ENCODE data around the gene TIMP2.
"Not testable (repeated sequence)": the region's sequence is repeated elsewhere in the genome, so short reads cannot be mapped to it uniquely, and the experiment has no call there.

TIMP2 gene

GRCh38 chr17:78910497-78911284 lies 14.5 kb downstream of the TIMP2 start:
- H3K9ac ChIP-seq (ENCODE audit: low read depth, low read length) = no peak overlapping the region
- no peaks in the 10 kb centered on the region for H3K4me1 ChIP-seq (ENCODE audit: insufficient read depth, low read length)
- no peak overlapping the region for H3K27ac ChIP-seq (ENCODE audit: low read length)
- no peak overlapping the region for H3K4me3 ChIP-seq (ENCODE audit: low read length)
- no peaks in the 10 kb centered on the region for H3K9me3 ChIP-seq (ENCODE audit: insufficient read depth, low read depth, low read length)
- H3K27me3 ChIP-seq (ENCODE audit: insufficient read depth, low read length) = no peaks in the 10 kb centered on the region
- no peaks in the 10 kb centered on the region for H3K36me3 ChIP-seq (ENCODE audit: insufficient read depth, low read depth, low read length)

- Histone ChIP-seq H3K4me3 (ENCODE audit: low read length) (no peak overlapping the region), H3K9ac (ENCODE audit: low read depth, low read length) (no peak overlapping the region), H3K4me1 (ENCODE audit: insufficient read depth, low read length) (no peaks in the 10 kb centered on the region), H3K27me3 (ENCODE audit: insufficient read depth, low read length) (no peaks in the 10 kb centered on the region), H3K9me3 (ENCODE audit: insufficient read depth, low read depth, low read length) (no peaks in the 10 kb centered on the region), H3K27ac (ENCODE audit: low read length) (no peak overlapping the region), H3K36me3 (ENCODE audit: insufficient read depth, low read depth, low read length) (no peaks in the 10 kb centered on the region)
Observed at GRCh38 chr17:78908426-78908825, 16.8 kb downstream of the TIMP2 start.

- no peak overlapping the region for H3K27ac ChIP-seq (ENCODE audit: low read length)
- H3K4me1 ChIP-seq (ENCODE audit: insufficient read depth, low read length) = no peaks in the 10 kb centered on the region
- no peaks in the 10 kb centered on the region for H3K27me3 ChIP-seq (ENCODE audit: insufficient read depth, low read length)
- no peak overlapping the region for H3K4me3 ChIP-seq (ENCODE audit: low read length)
- no peak overlapping the region for H3K9ac ChIP-seq (ENCODE audit: low read depth, low read length)
- H3K36me3 ChIP-seq (ENCODE audit: insufficient read depth, low read depth, low read length) = peaks cover 7% of the 10 kb centered on the region; the same call in 1 of the 2 replicates
- H3K9me3 ChIP-seq (ENCODE audit: insufficient read depth, low read depth, low read length) = no peaks in the 10 kb centered on the region
Observed at GRCh38 chr17:78905541-78905940, 19.6 kb downstream of the TIMP2 start.

DNA sequence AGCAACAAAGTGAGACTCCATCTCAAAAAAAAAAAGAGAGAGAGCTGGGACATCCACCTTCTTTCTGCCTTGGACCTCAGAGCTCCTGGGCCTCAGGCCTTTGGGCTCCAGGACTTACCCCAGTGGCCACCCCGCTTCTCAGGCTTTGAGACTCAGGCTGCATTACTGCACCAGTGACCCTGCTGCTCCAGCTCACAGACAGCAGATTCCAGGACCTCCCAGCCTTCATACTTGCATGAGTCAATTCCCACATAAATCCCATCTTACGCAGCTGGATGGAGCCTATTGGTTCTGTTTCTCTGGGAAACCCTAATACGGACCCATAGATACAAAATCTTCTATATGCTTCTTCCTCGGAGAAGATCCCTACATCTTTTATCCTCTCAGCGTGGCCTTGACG lies 20.1 kb downstream of the TIMP2 start:
- peaks cover 7% of the 10 kb centered on the region; the same call in 1 of the 2 replicates for H3K36me3 ChIP-seq (ENCODE audit: insufficient read depth, low read depth, low read length)
- H3K4me1 ChIP-seq (ENCODE audit: insufficient read depth, low read length) = no peaks in the 10 kb centered on the region; the same call in 1 of the 2 replicates
- no peaks in the 10 kb centered on the region for H3K27me3 ChIP-seq (ENCODE audit: insufficient read depth, low read length)
- H3K27ac ChIP-seq (ENCODE audit: low read length) = no peak overlapping the region
- H3K4me3 ChIP-seq (ENCODE audit: low read length) = no peak overlapping the region
- no peaks in the 10 kb centered on the region for H3K9me3 ChIP-seq (ENCODE audit: insufficient read depth, low read depth, low read length)
- H3K9ac ChIP-seq (ENCODE audit: low read depth, low read length) = no peak overlapping the region

DNA sequence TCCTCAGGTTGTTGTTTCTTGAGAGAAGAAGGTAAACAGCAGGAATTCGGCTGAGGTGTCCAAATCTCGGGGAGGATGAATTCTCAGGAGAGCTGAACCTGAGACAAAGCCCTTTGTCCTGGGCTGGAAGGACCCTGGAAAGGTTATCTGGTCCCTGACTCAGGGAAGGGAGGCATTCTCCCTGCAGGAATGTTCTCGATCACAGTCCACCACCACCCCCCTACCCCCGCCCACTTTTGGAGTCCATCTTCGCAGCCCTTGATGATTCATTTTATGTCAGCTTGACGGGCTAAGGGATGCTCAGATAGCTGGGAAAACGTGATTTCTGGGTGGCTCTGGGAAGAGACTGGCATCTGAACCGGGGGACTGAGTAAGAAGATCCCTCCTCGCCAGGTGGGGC lies 20.8 kb downstream of the TIMP2 start:
- H3K27ac ChIP-seq (ENCODE audit: low read length) = no peak overlapping the region
- H3K4me1 ChIP-seq (ENCODE audit: insufficient read depth, low read length) = peaks cover 7% of the 10 kb centered on the region; the same call in 1 of the 2 replicates
- peaks cover 7% of the 10 kb centered on the region; the same call in 1 of the 2 replicates for H3K36me3 ChIP-seq (ENCODE audit: insufficient read depth, low read depth, low read length)
- H3K4me3 ChIP-seq (ENCODE audit: low read length) = no peak overlapping the region
- H3K27me3 ChIP-seq (ENCODE audit: insufficient read depth, low read length) = no peaks in the 10 kb centered on the region
- no peak overlapping the region for H3K9ac ChIP-seq (ENCODE audit: low read depth, low read length)
- H3K9me3 ChIP-seq (ENCODE audit: insufficient read depth, low read depth, low read length) = no peaks in the 10 kb centered on the region

GRCh38 chr17:78903101-78903779 lies 21.9 kb downstream of the TIMP2 start, which contains the start of gene CEP295NL:
TSS of gene CEP295NL (minus strand) at chr17:78903201. CDS start at chr17:78901828, 1,373 bp downstream.
- Histone ChIP-seq H3K36me3 (ENCODE audit: insufficient read depth, low read depth, low read length) (peaks cover 7% of the 10 kb centered on the region; the same call in 1 of the 2 replicates), H3K27me3 (ENCODE audit: insufficient read depth, low read length) (no peaks in the 10 kb centered on the region), H3K9ac (ENCODE audit: low read depth, low read length) (no peak within 1 kb of the TSS), H3K4me1 (ENCODE audit: insufficient read depth, low read length) (peaks cover 11% of the 10 kb centered on the region; the same call in 1 of the 2 replicates), H3K27ac (ENCODE audit: low read length) (no peak within 1 kb of the TSS), H3K9me3 (ENCODE audit: insufficient read depth, low read depth, low read length) (no peaks in the 10 kb centered on the region), H3K4me3 (ENCODE audit: low read length) (no peak within 1 kb of the TSS)

GRCh38 chr17:78902231-78902630 lies 23.0 kb downstream of the TIMP2 start:
- H3K9me3 ChIP-seq (ENCODE audit: insufficient read depth, low read depth, low read length); H3K4me3 ChIP-seq (ENCODE audit: low read length); H3K27me3 ChIP-seq (ENCODE audit: insufficient read depth, low read length); H3K9ac ChIP-seq (ENCODE audit: low read depth, low read length); H3K27ac ChIP-seq (ENCODE audit: low read length); H3K36me3 ChIP-seq (ENCODE audit: insufficient read depth, low read depth, low read length): not testable (repeated sequence)
- H3K4me1 ChIP-seq (ENCODE audit: insufficient read depth, low read length) = peaks cover 11% of the 10 kb centered on the region; the same call in 1 of the 2 replicates

- Histone ChIP-seq H3K4me1 (ENCODE audit: insufficient read depth, low read length) (peaks cover 11% of the 10 kb centered on the region; the same call in 1 of the 2 replicates), H3K9ac (ENCODE audit: low read depth, low read length) (no peak overlapping the region), H3K36me3 (ENCODE audit: insufficient read depth, low read depth, low read length) (peaks cover 7% of the 10 kb centered on the region; the same call in 1 of the 2 replicates), H3K27ac (ENCODE audit: low read length) (no peak overlapping the region), H3K4me3 (ENCODE audit: low read length) (no peak overlapping the region), H3K27me3 (ENCODE audit: insufficient read depth, low read length) (no peaks in the 10 kb centered on the region), H3K9me3 (ENCODE audit: insufficient read depth, low read depth, low read length) (no peaks in the 10 kb centered on the region)
Observed at GRCh38 chr17:78901806-78902205, 23.4 kb downstream of the TIMP2 start.

DNA sequence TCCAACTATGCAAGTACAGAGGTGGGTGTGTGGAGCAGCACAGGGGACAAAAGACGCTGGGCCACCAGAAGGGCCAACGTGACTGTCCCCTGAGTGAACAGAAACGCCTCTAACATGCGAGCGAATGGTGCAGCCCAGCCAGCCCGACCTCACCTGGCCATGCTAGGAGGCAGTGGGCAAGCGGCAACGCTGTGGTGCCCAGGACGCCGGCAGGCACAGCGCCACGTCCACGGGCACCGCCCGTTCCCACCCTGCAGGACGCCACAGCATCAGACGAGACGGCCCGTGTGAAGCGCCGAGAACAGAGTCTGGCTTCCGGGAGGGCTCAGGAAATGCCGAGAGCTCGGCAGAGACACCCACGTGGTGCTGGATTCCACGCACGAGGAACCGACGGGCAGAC lies 24.4 kb downstream of the TIMP2 start:
- H3K4me1 ChIP-seq (ENCODE audit: insufficient read depth, low read length) = peaks cover 11% of the 10 kb centered on the region; the same call in 1 of the 2 replicates
- H3K9ac ChIP-seq (ENCODE audit: low read depth, low read length) = no peak overlapping the region
- H3K36me3 ChIP-seq (ENCODE audit: insufficient read depth, low read depth, low read length) = peaks cover 7% of the 10 kb centered on the region; the same call in 1 of the 2 replicates
- no peak overlapping the region for H3K27ac ChIP-seq (ENCODE audit: low read length)
- H3K27me3 ChIP-seq (ENCODE audit: insufficient read depth, low read length) = no peaks in the 10 kb centered on the region
- H3K9me3 ChIP-seq (ENCODE audit: insufficient read depth, low read depth, low read length) = no peaks in the 10 kb centered on the region
- H3K4me3 ChIP-seq (ENCODE audit: low read length) = no peak overlapping the region

GRCh38 chr17:78899361-78900260 lies 25.6 kb downstream of the TIMP2 start:
- Histone ChIP-seq H3K9me3 (ENCODE audit: insufficient read depth, low read depth, low read length) (no peaks in the 10 kb centered on the region), H3K9ac (ENCODE audit: low read depth, low read length) (peak overlapping the region; percentile 36; the same call in 1 of the 2 replicates), H3K4me3 (ENCODE audit: low read length) (no peak overlapping the region; the same call in 1 of the 2 replicates), H3K4me1 (ENCODE audit: insufficient read depth, low read length) (peaks cover 11% of the 10 kb centered on the region; the same call in 1 of the 2 replicates), H3K27me3 (ENCODE audit: insufficient read depth, low read length) (no peaks in the 10 kb centered on the region), H3K27ac (ENCODE audit: low read length) (no peak overlapping the region), H3K36me3 (ENCODE audit: insufficient read depth, low read depth, low read length) (peaks cover 7% of the 10 kb centered on the region; the same call in 1 of the 2 replicates)

- Histone ChIP-seq H3K27ac (ENCODE audit: low read length) (no peak overlapping the region), H3K36me3 (ENCODE audit: insufficient read depth, low read depth, low read length) (peaks cover 7% of the 10 kb centered on the region; the same call in 1 of the 2 replicates), H3K4me1 (ENCODE audit: insufficient read depth, low read length) (peaks cover 11% of the 10 kb centered on the region; the same call in 1 of the 2 replicates), H3K4me3 (ENCODE audit: low read length) (no peak overlapping the region; the same call in 1 of the 2 replicates), H3K27me3 (ENCODE audit: insufficient read depth, low read length) (no peaks in the 10 kb centered on the region), H3K9me3 (ENCODE audit: insufficient read depth, low read depth, low read length) (no peaks in the 10 kb centered on the region), H3K9ac (ENCODE audit: low read depth, low read length) (peak overlapping the region; percentile 20; the same call in 1 of the 2 replicates)
Observed at GRCh38 chr17:78898947-78899346, 26.2 kb downstream of the TIMP2 start.
